Sciatic nerve (tissue), 1 donor: ENCODE measurements around the gene SLC3A2. TPM values are rescaled to one million over a fixed set of nuclear protein-coding genes. Genes with fewer than 3 reads are reported as not detected.

ENCODE experiments used
- total RNA-seq: library from RNA; stranded (reverse); fragmentation: NEBNext Ultra II Directional; extraction: Animal tissue kit (Norgen Biotek cat#: 25700); gene quantifications from one replicate; pipeline ENCODE4 v1.2.1, GENCODE V29; 2021
- donor health status: DM: no; HTN: no; CAD: no.

SLC3A2 gene
- total RNA-seq, 1 donor from 2014 or later = 102 TPM

Other genes starting within 250 kb of the SLC3A2 start
- gene GANAB, start 234.3 kb upstream of the SLC3A2 start, total RNA-seq = 219 TPM
- gene INTS5, start 227.6 kb upstream of the SLC3A2 start, total RNA-seq = 12.3 TPM
- 25.1 TPM for gene C11orf98, start 215.7 kb upstream of the SLC3A2 start, total RNA-seq
- 7.1 TPM for gene CSKMT, start 215.6 kb upstream of the SLC3A2 start, total RNA-seq
- gene UQCC3, start 209.2 kb upstream of the SLC3A2 start, total RNA-seq = 7.1 TPM
- 4.9 TPM for gene LBHD1, start 208.6 kb upstream of the SLC3A2 start, total RNA-seq
- gene UBXN1, start 201.8 kb upstream of the SLC3A2 start, total RNA-seq = 79.6 TPM
- 28.4 TPM for gene LRRN4CL, start 191.4 kb upstream of the SLC3A2 start, total RNA-seq
- gene BSCL2, start 173.5 kb upstream of the SLC3A2 start, total RNA-seq = 44.5 TPM
- 1.4 TPM for gene GNG3, start 173.2 kb upstream of the SLC3A2 start, total RNA-seq
- gene HNRNPUL2, start 153.4 kb upstream of the SLC3A2 start, total RNA-seq = 51.2 TPM
- gene TTC9C, start 152.4 kb upstream of the SLC3A2 start, total RNA-seq = 30.9 TPM
- 9.8 TPM for gene ZBTB3, start 126.7 kb upstream of the SLC3A2 start, total RNA-seq
- gene POLR2G, start 119.3 kb upstream of the SLC3A2 start, total RNA-seq = 48.1 TPM
- 17.8 TPM for gene TAF6L, start 109.5 kb upstream of the SLC3A2 start, total RNA-seq
- gene TMEM179B, start 93.5 kb upstream of the SLC3A2 start, total RNA-seq = 29.6 TPM
- gene TMEM223, start 88.9 kb upstream of the SLC3A2 start, total RNA-seq = 10.4 TPM
- gene NXF1, start 75.5 kb upstream of the SLC3A2 start, total RNA-seq = 81.8 TPM
- gene STX5, start 48.8 kb upstream of the SLC3A2 start, total RNA-seq = 51.6 TPM
- not detected for gene TEX54, start 48.1 kb upstream of the SLC3A2 start, total RNA-seq
- gene WDR74, start 41.3 kb upstream of the SLC3A2 start, total RNA-seq = 34.5 TPM
- gene CHRM1, start 40.5 kb downstream of the SLC3A2 start, total RNA-seq = not detected
- gene SLC22A6, start 104.1 kb downstream of the SLC3A2 start, total RNA-seq = not detected
- gene SLC22A8, start 134.9 kb downstream of the SLC3A2 start, total RNA-seq = not detected